Endothelial cell of umbilical vein (primary cell): Measurements from ENCODE around the gene BBLN. TPM values are rescaled to one million over a fixed set of nuclear protein-coding genes. Genes with fewer than 3 reads are reported as not detected.

ENCODE experiments used
- BruUV-seq: library from RNA; stranded (reverse); fragments of 400-500 nt; replicated peaks from 2 replicates; lab custom pipeline; 2021; lab: Mats Ljungman, UMichigan
- CTCF ChIA-PET: fragments of 300-600, 350-600 bp; sonication (Branson Sonifier 250); formaldehyde crosslinking; loops from one replicate; lab custom pipeline; 2021; ENCODE audit warnings: antibody characterized with exemption, inconsistent platforms; lab: Charles Lee
- POLR2A ChIA-PET: fragments of 300-600, 350-600 bp; sonication (Branson Sonifier 250); formaldehyde crosslinking; loops from one replicate; lab custom pipeline; 2021; ENCODE audit warnings: antibody characterized with exemption, inconsistent platforms; lab: Charles Lee
- DNase-seq: peaks from one replicate; pipeline ENCODE4 v3.0.0-alpha.2; 2011; ENCODE audit warnings: low read depth, low spot score
- FAIRE-seq: peaks from 2 replicates; lab custom pipeline; 2011; peaks lifted over from hg19 to GRCh38; lab: Jason Lieb, UNC
- H2AFZ ChIP-seq: 2 replicates; pipeline ENCODE4 v1.6.0; 2012; ENCODE audit warnings: low read depth, low read length, control low read depth, inconsistent platforms
- H3K27ac ChIP-seq: 2 replicates; pipeline ENCODE4 v1.5.1; 2011; ENCODE audit warnings: low read depth, mild to moderate bottlenecking, control low read depth, low read length, moderate library complexity; ENCODE audit not compliant: insufficient read depth
- H3K27me3 ChIP-seq, 2 experiments: 2 replicates each; pipeline versions ENCODE4 v1.6.0 to v1.6.1; 2011; ENCODE audit warnings: low read length in 2 of 2, mixed read lengths in 1 of 2; ENCODE audit not compliant: control insufficient read depth in 2 of 2, insufficient read depth in 2 of 2
- H3K36me3 ChIP-seq, 2 experiments: 2 replicates in 1 of 2; 3 replicates in 1 of 2; pipeline ENCODE4 v1.5.1; 2011; ENCODE audit warnings: low read length in 2 of 2, mild to moderate bottlenecking in 1 of 2, moderate library complexity in 1 of 2; ENCODE audit not compliant: control insufficient read depth in 2 of 2, insufficient read depth in 2 of 2; ENCODE audit errors: extremely low read depth in 1 of 2
- H3K4me1 ChIP-seq: 3 replicates; pipeline ENCODE4 v1.5.1; 2011; ENCODE audit warnings: mild to moderate bottlenecking, low read length; ENCODE audit not compliant: control insufficient read depth, insufficient read depth; ENCODE audit errors: extremely low read depth
- H3K4me2 ChIP-seq: 2 replicates; pipeline ENCODE4 v1.6.1; 2011; ENCODE audit warnings: low read length, control low read depth, mixed read lengths; ENCODE audit not compliant: insufficient read depth
- H3K4me3 ChIP-seq, 3 experiments: fragments of 200-600 bp in 1 of 3; sonication (generic), shearing (Covaris generic) in 1 of 3; replicated peaks in 1 of 3; 2 replicates each; pipeline ENCODE4 v1.5.1; 2011 to 2016; ENCODE audit warnings: control low read depth in 3 of 3, low read length in 3 of 3, mild to moderate bottlenecking in 2 of 3, inconsistent platforms in 1 of 3, low read depth in 1 of 3, moderate library complexity in 1 of 3; ENCODE audit not compliant: insufficient read depth in 1 of 3
- H3K79me2 ChIP-seq: 2 replicates; pipeline ENCODE4 v1.6.0; 2012; ENCODE audit warnings: low read length, inconsistent platforms; ENCODE audit not compliant: control insufficient read depth, insufficient read depth
- H3K9ac ChIP-seq: replicated peaks from 2 replicates; pipeline ENCODE3; 2011; ENCODE audit warnings: low read length, control low read depth; ENCODE audit not compliant: insufficient read depth; ENCODE audit errors: extremely low read depth
- H3K9me1 ChIP-seq: replicated peaks from 3 replicates; pipeline ENCODE4 v1.6.0; 2011; ENCODE audit warnings: mild to moderate bottlenecking, low read length; ENCODE audit not compliant: control insufficient read depth, insufficient read depth; ENCODE audit errors: extremely low read depth
- H3K9me3 ChIP-seq: replicated peaks from 2 replicates; pipeline ENCODE4 v1.5.1; 2012; ENCODE audit warnings: low read length, inconsistent platforms; ENCODE audit not compliant: control insufficient read depth, insufficient read depth
- H4K20me1 ChIP-seq: replicated peaks from 2 replicates; pipeline ENCODE3; 2011; ENCODE audit warnings: mild to moderate bottlenecking, low read length; ENCODE audit not compliant: control insufficient read depth, insufficient read depth; ENCODE audit errors: extremely low read depth
- EZH2 ChIP-seq: IDR thresholded peaks from 2 replicates; pipeline ENCODE4 v1.6.1; 2012; ENCODE audit warnings: borderline replicate concordance, low read depth, mild to moderate bottlenecking, moderate library complexity, low read length, inconsistent platforms; ENCODE audit not compliant: severe bottlenecking
- FOS ChIP-seq: IDR thresholded peaks from 2 replicates; pipeline ENCODE4 v1.6.1; 2011; ENCODE audit warnings: mild to moderate bottlenecking, low read length, moderate library complexity, borderline replicate concordance; ENCODE audit not compliant: insufficient read depth
- GATA2 ChIP-seq: IDR thresholded peaks from 2 replicates; pipeline ENCODE4 v1.7.0; 2011; ENCODE audit warnings: low read depth, mild to moderate bottlenecking, moderate library complexity, mixed read lengths, low read length; ENCODE audit not compliant: insufficient read length, insufficient read depth
- JUN ChIP-seq: IDR thresholded peaks from 2 replicates; pipeline ENCODE4 v1.6.1; 2011; ENCODE audit warnings: borderline replicate concordance, low read depth; ENCODE audit not compliant: insufficient read length, insufficient read depth
- MYC ChIP-seq: IDR thresholded peaks from one replicate; pipeline ENCODE4 v1.6.1; 2011; ENCODE audit warnings: mild to moderate bottlenecking, low read depth, low read length
- POLR2A ChIP-seq: IDR thresholded peaks from 2 replicates; pipeline ENCODE4 v1.6.1; 2012; ENCODE audit warnings: low read depth, mild to moderate bottlenecking, control low read depth, low read length
- POLR2AphosphoS5 ChIP-seq: IDR thresholded peaks from 2 replicates; pipeline ENCODE4 v1.6.1; 2012; ENCODE audit warnings: low read depth, mild to moderate bottlenecking, control low read depth, low read length, moderate library complexity; ENCODE audit not compliant: insufficient read depth
- dilution Hi-C: fragments of 300-500 bp; cut with MboI; formaldehyde crosslinking; loops from one replicate; pipeline ENCODE4 v1.15.0; 2019; ENCODE audit warnings: low sequenced_read_pairs; ENCODE audit not compliant: extremely low pct_ligation_motif_present
- intact Hi-C: fragments of 100-400 bp; cut with micrococcal nuclease; formaldehyde crosslinking; loops from one replicate; pipeline ENCODE4 v1.10.0; 2022
- polyA plus RNA-seq, 4 experiments: library from polyadenylated mRNA; depleted of rRNA in 3 of 4; stranded (reverse) in 3 of 4; unstranded in 1 of 4; fragments of >200 nt; gene quantifications; 2 replicates each; pipeline versions ENCODE4 v1.2.1 to v1.2.3, GENCODE V29; 2011 to 2012; ENCODE audit warnings: missing spikeins in 1 of 4
- total RNA-seq: library from RNA; stranded (reverse); gene quantifications from 2 replicates; pipeline ENCODE4 v1.2.3, GENCODE V29; 2021
- TF ChIP-seq, protein P1 (sequence below): IDR thresholded peaks from 2 replicates; pipeline ENCODE4 v1.6.1; 2011; ENCODE audit not compliant: insufficient read depth, insufficient read length
- TF ChIP-seq, protein P2 (sequence below), 2 donors: IDR thresholded peaks; 1 replicate in 1 of 2; 2 replicates in 1 of 2; pipeline ENCODE4 v1.5.1; 2011; ENCODE audit warnings: low read length in 2 of 2, mild to moderate bottlenecking in 2 of 2, moderate library complexity in 2 of 2, control low read depth in 1 of 2, inconsistent platforms in 1 of 2, low read depth in 1 of 2; ENCODE audit not compliant: insufficient read depth in 1 of 2; ENCODE audit errors: extremely low read depth in 1 of 2

BBLN gene
- total and polyA plus RNA-seq, 2 donors (not counting 3 experiments of a cell fraction or from before 2014, with no cell fraction given): 51.0 to 124 TPM

DNA sequence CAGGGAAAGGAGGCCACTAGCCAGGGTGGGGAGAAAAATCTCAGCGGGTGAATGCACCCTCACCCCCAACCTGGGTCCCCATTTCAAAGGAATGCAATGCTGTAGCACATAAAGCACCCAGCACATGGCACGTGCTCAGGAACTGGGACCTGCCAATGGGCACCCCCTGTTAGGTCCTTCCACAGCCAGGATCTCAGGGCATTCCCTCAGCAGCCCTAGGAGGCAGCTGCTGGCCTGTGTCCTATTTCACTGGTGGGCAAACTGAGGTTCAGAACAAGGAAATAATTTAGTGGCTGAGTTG lies 51.9 kb downstream of the BBLN start:
- peaks cover 11% of the 10 kb centered on the region in 2 experiments for H3K27me3 ChIP-seq
- no peaks in the 10 kb centered on the region for H3K79me2 ChIP-seq
- H3K27ac ChIP-seq: no peak overlapping the region
- CTCF ChIA-PET: interaction anchor here (1.2 to 1.9 kb wide), 3 partner anchors 9 to 29 kb away, joined by 3 to 10 read pairs (median 5); partner anchors contain the start of gene DNM1
- H2AFZ ChIP-seq: no peak overlapping the region
- no peak overlapping the region for H3K9ac ChIP-seq
- H3K36me3 ChIP-seq: no peaks in the 10 kb centered on the region
- no TSS peak for BruUV-seq
- no peaks in the 10 kb centered on the region for H3K9me1 ChIP-seq
- TF ChIP-seq, protein P1, sequence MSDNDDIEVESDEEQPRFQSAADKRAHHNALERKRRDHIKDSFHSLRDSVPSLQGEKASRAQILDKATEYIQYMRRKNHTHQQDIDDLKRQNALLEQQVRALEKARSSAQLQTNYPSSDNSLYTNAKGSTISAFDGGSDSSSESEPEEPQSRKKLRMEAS: no peak
- no peak for TF ChIP-seq POLR2A
- TF ChIP-seq EZH2: no peak
- no peak for TF ChIP-seq GATA2
- no peak for TF ChIP-seq MYC
- no peak for TF ChIP-seq FOS
- TF ChIP-seq, protein P2, sequence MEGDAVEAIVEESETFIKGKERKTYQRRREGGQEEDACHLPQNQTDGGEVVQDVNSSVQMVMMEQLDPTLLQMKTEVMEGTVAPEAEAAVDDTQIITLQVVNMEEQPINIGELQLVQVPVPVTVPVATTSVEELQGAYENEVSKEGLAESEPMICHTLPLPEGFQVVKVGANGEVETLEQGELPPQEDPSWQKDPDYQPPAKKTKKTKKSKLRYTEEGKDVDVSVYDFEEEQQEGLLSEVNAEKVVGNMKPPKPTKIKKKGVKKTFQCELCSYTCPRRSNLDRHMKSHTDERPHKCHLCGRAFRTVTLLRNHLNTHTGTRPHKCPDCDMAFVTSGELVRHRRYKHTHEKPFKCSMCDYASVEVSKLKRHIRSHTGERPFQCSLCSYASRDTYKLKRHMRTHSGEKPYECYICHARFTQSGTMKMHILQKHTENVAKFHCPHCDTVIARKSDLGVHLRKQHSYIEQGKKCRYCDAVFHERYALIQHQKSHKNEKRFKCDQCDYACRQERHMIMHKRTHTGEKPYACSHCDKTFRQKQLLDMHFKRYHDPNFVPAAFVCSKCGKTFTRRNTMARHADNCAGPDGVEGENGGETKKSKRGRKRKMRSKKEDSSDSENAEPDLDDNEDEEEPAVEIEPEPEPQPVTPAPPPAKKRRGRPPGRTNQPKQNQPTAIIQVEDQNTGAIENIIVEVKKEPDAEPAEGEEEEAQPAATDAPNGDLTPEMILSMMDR (IDR thresholded peaks at IDR 0.05; ENCODE audit: extremely low read depth in 1 of 2, insufficient read depth in 1 of 2, low read depth in 1 of 2, low read length in 2 of 2): no peak
- no peak for TF ChIP-seq POLR2AphosphoS5
- TF ChIP-seq JUN: no peak
- FAIRE-seq (no peak), DNase-seq (no peak)
- H3K4me2 ChIP-seq: no peak overlapping the region
- no peaks in the 10 kb centered on the region for H3K9me3 ChIP-seq
- dilution Hi-C loops (no loop called here), intact Hi-C loops (no loop called here)
- H3K4me1 ChIP-seq: peaks cover 3% of the 10 kb centered on the region
- no peak overlapping the region for H3K4me3 ChIP-seq
- H4K20me1 ChIP-seq: no peaks in the 10 kb centered on the region
- POLR2A ChIA-PET: no interaction called here

Other genes starting within 250 kb of the BBLN start
- 38.1 and 45.9 TPM in 2 replicates for gene ST6GALNAC4, start 243.2 kb upstream of the BBLN start, total RNA-seq
- 85.3 and 108 TPM in 2 replicates for gene ST6GALNAC4, start 243.2 kb upstream of the BBLN start, polyA plus RNA-seq
- 2.9 and 3.8 TPM in 2 replicates for gene PIP5KL1, start 229.5 kb upstream of the BBLN start, total RNA-seq
- gene PIP5KL1, start 229.5 kb upstream of the BBLN start, polyA plus RNA-seq: 1.5 and 2.3 TPM in 2 replicates
- gene DPM2, start 222.4 kb upstream of the BBLN start, total RNA-seq: 41.9 and 47.9 TPM in 2 replicates
- gene DPM2, start 222.4 kb upstream of the BBLN start, polyA plus RNA-seq: 63.9 and 85.0 TPM in 2 replicates
- gene EEIG1, start 179.3 kb upstream of the BBLN start, total RNA-seq: 16.4 and 19.0 TPM in 2 replicates
- gene EEIG1, start 179.3 kb upstream of the BBLN start, polyA plus RNA-seq: 8.4 and 13.5 TPM in 2 replicates
- 8.2 and 9.7 TPM in 2 replicates for gene NAIF1, start 92.9 kb upstream of the BBLN start, total RNA-seq
- gene NAIF1, start 92.9 kb upstream of the BBLN start, polyA plus RNA-seq: 9.7 and 10.1 TPM in 2 replicates
- 20.1 and 20.2 TPM in 2 replicates for gene SLC25A25, start 92.0 kb upstream of the BBLN start, total RNA-seq
- 14.2 and 18.1 TPM in 2 replicates for gene SLC25A25, start 92.0 kb upstream of the BBLN start, polyA plus RNA-seq
- gene PTGES2, start 32.5 kb upstream of the BBLN start, total RNA-seq: 64.2 and 69.6 TPM in 2 replicates
- 69.8 and 69.9 TPM in 2 replicates for gene PTGES2, start 32.5 kb upstream of the BBLN start, polyA plus RNA-seq
- not detected in 2 replicates for gene LCN2, start 10.8 kb upstream of the BBLN start, total RNA-seq
- gene LCN2, start 10.8 kb upstream of the BBLN start, polyA plus RNA-seq: not detected in 2 replicates
- gene CIZ1, start 31.3 kb downstream of the BBLN start, total RNA-seq: 143 and 150 TPM in 2 replicates
- 88.3 and 97.2 TPM in 2 replicates for gene CIZ1, start 31.3 kb downstream of the BBLN start, polyA plus RNA-seq
- 2.9 and 7.9 TPM in 2 replicates for gene DNM1, start 43.1 kb downstream of the BBLN start, total RNA-seq
- 0.59 TPM in 2 replicates for gene DNM1, start 43.1 kb downstream of the BBLN start, polyA plus RNA-seq
- 107 and 114 TPM in 2 replicates for gene GOLGA2, start 115.7 kb downstream of the BBLN start, total RNA-seq
- 42.3 and 52.3 TPM in 2 replicates for gene GOLGA2, start 115.7 kb downstream of the BBLN start, polyA plus RNA-seq
- 21.2 and 25.2 TPM in 2 replicates for gene SWI5, start 116.0 kb downstream of the BBLN start, total RNA-seq
- gene SWI5, start 116.0 kb downstream of the BBLN start, polyA plus RNA-seq: 58.0 and 62.0 TPM in 2 replicates
- gene TRUB2, start 162.2 kb downstream of the BBLN start, total RNA-seq: 35.4 and 39.3 TPM in 2 replicates
- 17.6 and 21.1 TPM in 2 replicates for gene TRUB2, start 162.2 kb downstream of the BBLN start, polyA plus RNA-seq
- gene COQ4, start 162.6 kb downstream of the BBLN start, total RNA-seq: 44.4 and 46.6 TPM in 2 replicates
- gene COQ4, start 162.6 kb downstream of the BBLN start, polyA plus RNA-seq: 78.1 and 83.2 TPM in 2 replicates
- 35.0 and 36.9 TPM in 2 replicates for gene SLC27A4, start 180.3 kb downstream of the BBLN start, total RNA-seq
- gene SLC27A4, start 180.3 kb downstream of the BBLN start, polyA plus RNA-seq: 29.9 and 31.8 TPM in 2 replicates
- gene URM1, start 211.1 kb downstream of the BBLN start, total RNA-seq: 100 and 101 TPM in 2 replicates
- 86.5 and 98.7 TPM in 2 replicates for gene URM1, start 211.1 kb downstream of the BBLN start, polyA plus RNA-seq